Activated naive CD8-positive, alpha-beta T cell treated with anti-CD3 and anti-CD28 coated beads, Interleukin-2, amount 10 ng/mL, durations not matched to agents 7 days and 5 days (primary cell): ENCODE results near the gene KRT1. TPM values are rescaled to one million over a fixed set of nuclear protein-coding genes. Genes with fewer than 3 reads are reported as not detected.

ENCODE experiments used
- ATAC-seq: fragments of 150-1000 bp; cut with Tn5 transposase; one replicate; pipeline ENCODE4 v1.10.0; 2021; ENCODE audit warnings: low read depth, moderate library complexity
- POLR2A ChIA-PET: fragments of 350-600 bp; sonication (Branson Sonifier 250); formaldehyde crosslinking; loops from one replicate; lab custom pipeline; 2021; ENCODE audit warnings: antibody characterized with exemption; lab: Charles Lee
- DNase-seq: peaks from one replicate; pipeline ENCODE4 v3.0.0; 2021
- H3K27ac Mint-ChIP-seq: one replicate; pipeline ENCODE4 v1.8.0; 2022; ENCODE audit warnings: mild to moderate bottlenecking, mixed read lengths
- H3K27me3 Mint-ChIP-seq: one replicate; pipeline ENCODE4 v1.8.0; 2022; ENCODE audit warnings: mild to moderate bottlenecking, moderate library complexity, mixed read lengths
- H3K36me3 Mint-ChIP-seq: one replicate; pipeline ENCODE4 v1.8.0; 2021; ENCODE audit warnings: mild to moderate bottlenecking, mixed read lengths
- H3K4me1 Mint-ChIP-seq: one replicate; pipeline ENCODE4 v1.8.0; 2021; ENCODE audit warnings: mixed read lengths
- H3K4me3 Mint-ChIP-seq: one replicate; pipeline ENCODE4 v1.8.0; 2022; ENCODE audit warnings: mild to moderate bottlenecking, moderate library complexity, mixed read lengths
- H3K9me3 Mint-ChIP-seq: one replicate; pipeline ENCODE4 v1.8.0; 2021; ENCODE audit warnings: mixed read lengths
- total RNA-seq, 2 experiments: library from RNA; stranded (reverse); gene quantifications; one replicate each; pipeline ENCODE4 v1.2.3, GENCODE V29; 2021

The KRT1 gene
- total RNA-seq, 2 experiments from 2014 or later, result not detected

- H3K27me3 Mint-ChIP-seq, result peaks cover 21% of the 10 kb centered on the region
- DNase-seq, result no peak
- H3K9me3 Mint-ChIP-seq, result no peaks in the 10 kb centered on the region
- no peak overlapping the region for H3K27ac Mint-ChIP-seq
- H3K4me3 Mint-ChIP-seq, result no peak overlapping the region
- H3K4me1 Mint-ChIP-seq, result peaks cover 20% of the 10 kb centered on the region
- no peaks in the 10 kb centered on the region for H3K36me3 Mint-ChIP-seq
- no peak for ATAC-seq
- POLR2A ChIA-PET, result no interaction called here
Measured at GRCh38 chr12:52685406-52685890, 5.2 kb upstream of the KRT1 start.

DNA sequence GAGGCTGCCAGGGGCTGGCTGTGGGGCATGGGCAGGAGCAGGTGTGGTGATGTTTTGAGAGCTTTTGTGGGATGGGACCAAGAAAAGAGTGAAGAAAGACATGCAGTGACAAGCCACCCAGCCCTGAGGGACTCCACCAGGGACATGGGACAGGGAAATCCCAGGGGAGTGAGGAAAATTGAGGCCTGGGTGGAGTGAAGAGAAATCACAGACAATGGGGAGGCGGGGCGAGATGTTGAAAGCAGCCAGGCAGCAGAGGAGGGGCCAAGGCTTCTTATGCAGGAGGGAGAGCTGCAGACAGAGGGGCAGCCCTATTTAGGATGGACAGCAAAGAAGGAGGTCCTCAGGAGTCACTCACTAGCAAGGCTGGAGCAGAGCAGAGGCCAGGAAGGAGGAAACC lies 4.2 kb upstream of the KRT1 start:
- DNase-seq, result no peak
- Mint-ChIP-seq H3K36me3 (peaks cover 1% of the 10 kb centered on the region), H3K4me3 (no peak overlapping the region), H3K27ac (no peak overlapping the region), H3K9me3 (no peaks in the 10 kb centered on the region), H3K4me1 (peaks cover 22% of the 10 kb centered on the region), H3K27me3 (peaks cover 19% of the 10 kb centered on the region)
- POLR2A ChIA-PET, result no interaction called here
- no peak for ATAC-seq

DNA sequence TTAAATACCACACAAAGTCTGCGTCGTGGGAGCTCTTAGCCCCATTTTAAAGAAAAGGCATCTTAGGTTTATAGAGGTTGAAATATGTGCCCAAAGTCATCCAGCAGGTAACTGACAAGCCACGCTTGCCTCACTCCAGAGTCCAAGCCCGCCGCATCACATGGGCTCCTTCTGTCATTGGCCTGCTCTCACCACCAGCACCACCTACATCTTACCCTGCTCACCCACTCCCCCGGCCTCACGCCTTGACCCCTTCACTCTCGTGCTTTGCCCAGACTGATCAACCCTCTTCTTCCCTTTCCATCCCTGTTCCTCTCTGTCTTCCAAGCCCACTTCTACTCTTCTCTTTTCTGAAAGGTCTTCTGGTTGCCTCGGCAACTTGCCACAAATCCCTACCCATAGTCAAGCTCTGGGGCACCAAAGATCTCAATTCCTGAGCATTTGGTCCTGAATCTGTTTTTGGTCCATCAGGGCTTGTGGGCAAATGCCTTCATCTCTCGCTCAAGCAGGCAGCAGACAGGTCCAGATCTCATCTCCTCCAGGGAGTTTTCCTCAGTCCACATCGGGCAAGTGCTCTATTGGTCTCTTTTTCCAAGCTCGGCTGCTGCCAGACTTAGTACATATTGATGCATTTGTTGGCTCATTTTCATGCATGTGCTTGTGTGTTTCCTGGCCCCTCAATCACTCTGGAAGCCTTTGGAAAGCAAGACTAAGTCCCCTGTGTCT lies 3.5 kb upstream of the KRT1 start:
- Mint-ChIP-seq H3K27ac (no peak overlapping the region), H3K9me3 (no peaks in the 10 kb centered on the region), H3K36me3 (peaks cover 1% of the 10 kb centered on the region), H3K4me3 (no peak overlapping the region), H3K27me3 (peaks cover 14% of the 10 kb centered on the region), H3K4me1 (peaks cover 22% of the 10 kb centered on the region)
- DNase-seq (no peak), ATAC-seq (no peak)
- POLR2A ChIA-PET, result no interaction called here

GRCh38 chr12:52682938-52683574 lies 2.8 kb upstream of the KRT1 start:
- H3K4me3 Mint-ChIP-seq, result no peak overlapping the region
- POLR2A ChIA-PET, result no interaction called here

GRCh38 chr12:52682381-52682660 lies 2.1 kb upstream of the KRT1 start:
- H3K9me3 Mint-ChIP-seq, result no peaks in the 10 kb centered on the region
- H3K27me3 Mint-ChIP-seq, result peaks cover 13% of the 10 kb centered on the region
- peaks cover 16% of the 10 kb centered on the region for H3K4me1 Mint-ChIP-seq
- POLR2A ChIA-PET, result no interaction called here
- H3K27ac Mint-ChIP-seq, result no peak overlapping the region
- H3K4me3 Mint-ChIP-seq, result no peak overlapping the region
- no peak for DNase-seq
- no peak for ATAC-seq
- peaks cover 1% of the 10 kb centered on the region for H3K36me3 Mint-ChIP-seq

More at GRCh38 chr12:52682938-52683574, 2.8 kb upstream of the KRT1 start:
- Mint-ChIP-seq H3K27ac (no peak overlapping the region), H3K9me3 (no peaks in the 10 kb centered on the region), H3K27me3 (peaks cover 14% of the 10 kb centered on the region), H3K4me1 (peaks cover 22% of the 10 kb centered on the region), H3K36me3 (peaks cover 1% of the 10 kb centered on the region)
- DNase-seq (no peak), ATAC-seq (no peak)

DNA sequence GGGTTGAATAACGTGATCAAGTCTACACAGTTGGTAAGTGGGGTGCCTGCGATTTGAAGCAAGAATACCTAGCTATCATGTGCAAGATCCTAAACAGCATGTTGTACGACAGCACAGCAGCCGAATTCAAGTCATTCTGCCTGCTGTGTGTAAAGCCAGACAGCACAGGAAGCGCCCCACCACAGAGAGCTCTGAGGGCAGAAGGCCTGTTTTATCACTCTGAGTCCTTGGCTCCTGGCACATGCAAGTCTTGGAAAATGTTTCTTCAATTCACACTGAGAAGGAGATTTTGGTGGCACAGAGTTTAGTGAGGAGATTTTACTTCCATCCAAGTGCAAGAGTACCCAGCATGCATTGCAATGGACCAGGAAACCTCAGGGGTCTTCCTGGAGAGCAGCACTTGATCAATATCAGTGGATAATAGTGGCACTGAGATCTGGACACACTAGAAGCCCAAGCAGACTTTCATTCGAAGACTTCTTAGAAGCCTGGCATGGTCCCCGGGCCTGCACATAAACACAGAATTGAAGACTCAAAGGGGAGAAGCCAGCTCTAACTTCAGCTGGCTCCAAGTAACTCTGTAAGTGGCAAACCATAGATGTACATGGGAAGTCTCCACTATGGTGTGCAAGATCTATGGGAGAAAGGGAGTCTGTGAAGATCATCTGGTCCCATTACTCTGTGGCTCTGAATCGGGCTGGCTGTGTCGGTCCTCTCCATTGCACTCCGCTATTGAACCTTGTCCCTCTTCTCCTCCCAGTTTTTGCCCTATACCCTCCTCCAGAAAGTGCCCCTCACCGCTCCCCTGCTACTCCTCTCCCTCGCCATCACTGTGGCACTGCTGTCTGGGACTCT lies 1.5 kb upstream of the KRT1 start:
- Mint-ChIP-seq H3K4me1 (peaks cover 14% of the 10 kb centered on the region), H3K4me3 (peak overlapping the region; percentile 16), H3K27me3 (peaks cover 11% of the 10 kb centered on the region), H3K36me3 (peaks cover 1% of the 10 kb centered on the region), H3K27ac (peak overlapping the region; percentile 9), H3K9me3 (no peaks in the 10 kb centered on the region)
- ATAC-seq (peak; percentile 96), DNase-seq (peak; percentile 44)
- POLR2A ChIA-PET, result interaction anchor here (0.6 to 1.2 kb wide), 2 partner anchors 9 to 274 kb away, joined by 4 read pairs; no protein-coding TSS in a partner anchor

DNA sequence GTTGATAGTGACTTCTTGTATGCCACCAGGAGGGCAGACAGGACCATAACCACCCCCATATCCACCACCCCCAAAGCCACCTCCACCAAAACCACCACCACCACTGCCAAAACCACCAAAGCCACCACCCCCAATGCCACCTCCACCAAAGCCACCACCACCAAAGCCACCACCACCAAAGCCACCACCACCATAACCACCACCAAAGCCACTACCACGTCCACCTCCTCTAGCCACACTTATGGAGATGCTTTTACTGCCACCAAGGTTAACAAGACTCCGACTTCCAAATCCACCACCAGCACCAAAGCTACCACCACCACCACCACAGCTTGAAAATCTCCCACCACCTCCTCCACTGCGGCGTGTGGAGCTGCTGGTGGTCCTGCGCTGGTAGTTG lies 332 bp downstream of the KRT1 start:
- H3K36me3 Mint-ChIP-seq, result peaks cover 1% of the 10 kb centered on the region
- H3K27me3 Mint-ChIP-seq, result peaks cover 11% of the 10 kb centered on the region
- H3K4me1 Mint-ChIP-seq, result peaks cover 14% of the 10 kb centered on the region
- no peak for ATAC-seq
- no peak for DNase-seq
- POLR2A ChIA-PET, result no interaction called here
- no peak overlapping the region for H3K4me3 Mint-ChIP-seq
- no peaks in the 10 kb centered on the region for H3K9me3 Mint-ChIP-seq
- peak overlapping the region; percentile 7 for H3K27ac Mint-ChIP-seq

DNA sequence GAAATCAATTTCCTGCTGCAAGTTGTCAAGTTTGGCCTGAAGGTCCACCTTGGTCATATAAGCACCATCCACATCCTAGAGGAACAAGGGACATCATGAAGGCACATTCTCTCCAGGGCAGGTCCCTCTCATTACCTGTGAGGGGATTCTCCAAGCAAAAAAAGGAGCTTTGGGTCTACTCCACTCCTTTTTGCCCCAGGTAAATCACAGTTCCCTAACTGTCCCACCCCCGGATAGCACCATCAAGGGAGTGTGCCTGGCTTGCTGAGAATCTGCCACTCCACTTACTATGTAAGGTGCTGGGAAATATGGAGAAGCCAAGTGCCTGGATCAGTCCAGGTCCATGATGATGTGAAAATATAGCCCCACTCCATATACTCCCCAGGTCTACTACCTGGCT lies 2.5 kb downstream of the KRT1 start:
- Mint-ChIP-seq H3K9me3 (no peaks in the 10 kb centered on the region), H3K36me3 (peaks cover 1% of the 10 kb centered on the region), H3K4me1 (peaks cover 14% of the 10 kb centered on the region), H3K4me3 (no peak overlapping the region), H3K27me3 (peaks cover 14% of the 10 kb centered on the region), H3K27ac (no peak overlapping the region)
- DNase-seq (no peak), ATAC-seq (no peak)
- POLR2A ChIA-PET, result no interaction called here

GRCh38 chr12:52677126-52677525 lies 3.1 kb downstream of the KRT1 start:
- POLR2A ChIA-PET, result no interaction called here
- Mint-ChIP-seq H3K36me3 (peaks cover 1% of the 10 kb centered on the region), H3K27me3 (peaks cover 14% of the 10 kb centered on the region), H3K27ac (no peak overlapping the region), H3K9me3 (no peaks in the 10 kb centered on the region), H3K4me3 (no peak overlapping the region), H3K4me1 (peaks cover 14% of the 10 kb centered on the region)
- no peak for DNase-seq
- ATAC-seq, result no peak

GRCh38 chr12:52676163-52676562 lies 4.0 kb downstream of the KRT1 start:
- ATAC-seq, result no peak

DNA sequence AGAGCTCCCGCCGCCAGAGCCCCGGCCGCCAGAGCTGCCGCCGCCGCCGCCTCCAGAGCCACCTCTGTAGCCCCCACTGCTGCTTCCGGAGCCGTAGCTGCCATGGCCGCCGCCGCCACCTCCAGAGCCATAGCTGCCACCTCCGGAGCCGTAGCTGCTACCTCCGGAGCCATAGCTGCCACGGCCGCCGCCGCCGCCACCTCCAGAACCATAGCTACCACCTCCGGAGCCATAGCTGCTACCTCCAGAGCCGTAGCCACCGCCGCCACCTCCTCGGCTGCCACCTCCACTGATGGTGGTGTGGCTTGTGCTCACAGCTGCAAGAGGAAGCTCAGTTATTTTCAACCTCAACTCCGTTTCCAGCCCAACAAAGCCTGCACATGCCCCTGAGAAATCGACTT lies 4.9 kb downstream of the KRT1 start:
- H3K4me3 Mint-ChIP-seq, result no peak overlapping the region
- POLR2A ChIA-PET, result no interaction called here
- DNase-seq (no peak), ATAC-seq (no peak)
- H3K36me3 Mint-ChIP-seq, result peaks cover 1% of the 10 kb centered on the region
- H3K27me3 Mint-ChIP-seq, result peaks cover 16% of the 10 kb centered on the region
- no peaks in the 10 kb centered on the region for H3K9me3 Mint-ChIP-seq
- no peak overlapping the region for H3K27ac Mint-ChIP-seq
- H3K4me1 Mint-ChIP-seq, result peaks cover 2% of the 10 kb centered on the region

More at GRCh38 chr12:52676163-52676562, 4.0 kb downstream of the KRT1 start:
- Mint-ChIP-seq H3K4me1 (peaks cover 6% of the 10 kb centered on the region), H3K36me3 (peaks cover 1% of the 10 kb centered on the region), H3K27me3 (peaks cover 14% of the 10 kb centered on the region), H3K27ac (no peak overlapping the region), H3K4me3 (no peak overlapping the region), H3K9me3 (no peaks in the 10 kb centered on the region)
- POLR2A ChIA-PET, result no interaction called here
- DNase-seq, result no peak

GRCh38 chr12:52674433-52674775 lies 5.8 kb downstream of the KRT1 start:
- DNase-seq (no peak), ATAC-seq (no peak)
- no peaks in the 10 kb centered on the region for H3K36me3 Mint-ChIP-seq
- POLR2A ChIA-PET, result no interaction called here
- H3K4me3 Mint-ChIP-seq, result no peak overlapping the region
- H3K9me3 Mint-ChIP-seq, result no peaks in the 10 kb centered on the region
- H3K27me3 Mint-ChIP-seq, result peaks cover 14% of the 10 kb centered on the region
- H3K27ac Mint-ChIP-seq, result no peak overlapping the region
- no peaks in the 10 kb centered on the region for H3K4me1 Mint-ChIP-seq

GRCh38 chr12:52673713-52674432 lies 6.3 kb downstream of the KRT1 start:
- Mint-ChIP-seq H3K4me1 (no peaks in the 10 kb centered on the region), H3K9me3 (no peaks in the 10 kb centered on the region), H3K4me3 (no peak overlapping the region), H3K27me3 (peaks cover 14% of the 10 kb centered on the region), H3K36me3 (no peaks in the 10 kb centered on the region), H3K27ac (no peak overlapping the region)
- POLR2A ChIA-PET, result no interaction called here
- ATAC-seq, result no peak
- DNase-seq, result no peak
